ENCODE results near the gene OPRL1.
"Not testable (repeated sequence)": the region's sequence is repeated elsewhere in the genome, so short reads cannot be mapped to it uniquely, and the experiment has no call there.

OPRL1 gene

GRCh38 chr20:64105846-64106434 lies 26.1 kb downstream of the OPRL1 start:
- DNase-seq, result no peak

- no peak for DNase-seq
Observed at GRCh38 chr20:64106435-64106961, 26.6 kb downstream of the OPRL1 start.

GRCh38 chr20:64106981-64107735 lies 27.3 kb downstream of the OPRL1 start, which contains the start of gene NPBWR2:
NPBWR2 (minus strand) TSS chr20:64107565; CDS start chr20:64106831, 734 bp downstream.
- no peak for DNase-seq

- no peak for DNase-seq
Observed at GRCh38 chr20:64107736-64108457, 28.0 kb downstream of the OPRL1 start.

- DNase-seq, result no peak
Observed at GRCh38 chr20:64108731-64109681, 29.1 kb downstream of the OPRL1 start.

GRCh38 chr20:64109831-64110391 lies 30.0 kb downstream of the OPRL1 start:
- DNase-seq, result no peak

- DNase-seq, result no peak
Observed at GRCh38 chr20:64110411-64111068, 30.7 kb downstream of the OPRL1 start.

GRCh38 chr20:64111841-64112641 lies 32.2 kb downstream of the OPRL1 start:
- no peak for DNase-seq

- no peak for DNase-seq
Observed at GRCh38 chr20:64112691-64113443, 33.0 kb downstream of the OPRL1 start.

GRCh38 chr20:64113444-64113775 lies 33.5 kb downstream of the OPRL1 start:
- DNase-seq, result no peak

GRCh38 chr20:64113796-64114355 lies 34.0 kb downstream of the OPRL1 start:
- DNase-seq, result no peak

- no peak for DNase-seq
Observed at GRCh38 chr20:64114356-64114971, 34.6 kb downstream of the OPRL1 start.

- no peak for DNase-seq
Observed at GRCh38 chr20:64115171-64115911, 35.5 kb downstream of the OPRL1 start.

GRCh38 chr20:64116016-64116415 lies 36.1 kb downstream of the OPRL1 start:
- no peak for DNase-seq

- no peak for DNase-seq
Observed at GRCh38 chr20:64116541-64117431, 36.9 kb downstream of the OPRL1 start.

- DNase-seq, result not testable (repeated sequence)
Observed at GRCh38 chr20:64117432-64117777, 37.5 kb downstream of the OPRL1 start.

- DNase-seq, result no peak
Observed at GRCh38 chr20:64119301-64119680, 39.4 kb downstream of the OPRL1 start.
